OCI-LY7 (cell line): ENCODE measurements around the gene CCDC60.

Experiments
- CTCF ChIP-seq: fragments of 200-600 bp; sonication (generic); conservative IDR thresholded peaks from 2 replicates; pipeline ENCODE4 v1.5.1; 2014; ENCODE audit warnings: mild to moderate bottlenecking, antibody characterized with exemption, low read length, moderate library complexity, mixed read lengths
- EZH2phosphoT487 ChIP-seq: fragments of 200-600 bp; sonication (generic); IDR thresholded peaks from 2 replicates; pipeline ENCODE4 v1.6.1; 2018; ENCODE audit warnings: low read depth, borderline replicate concordance, mild to moderate bottlenecking, mixed run types, antibody characterized with exemption, low read length, moderate library complexity, mixed read lengths

- TF ChIP-seq EZH2phosphoT487: no peak
- TF ChIP-seq CTCF: no peak
Observed at GRCh38 chr12:119322301-119322723, 12.2 kb upstream of the CCDC60 start.
